Brain microvascular endothelial cell (primary cell): ENCODE data around the gene PABPC1L.
A peak's percentile ranks its signal among the peaks of the same experiment; 100 is the strongest.

Experiments
- DNase-seq: peaks from one replicate; pipeline ENCODE4 v3.0.0-alpha.2; 2020
- H3K27ac ChIP-seq: fragments of 250-450 bp; sonication (Bioruptor Pico); 2 replicates; pipeline ENCODE4 v1.5.1; 2020; ENCODE audit warnings: mild to moderate bottlenecking, moderate library complexity
- H3K27me3 ChIP-seq: fragments of 250-450 bp; sonication (Bioruptor Pico); replicated peaks from 2 replicates; pipeline ENCODE4 v1.5.1; 2020; ENCODE audit warnings: mild to moderate bottlenecking
- H3K36me3 ChIP-seq: fragments of 250-450 bp; sonication (Bioruptor Pico); replicated peaks from 2 replicates; pipeline ENCODE4 v1.5.1; 2020; ENCODE audit warnings: mild to moderate bottlenecking
- H3K4me3 ChIP-seq: 2 replicates; pipeline ENCODE4 v1.5.1; 2011; ENCODE audit warnings: low read depth, mild to moderate bottlenecking, control low read depth, low read length, moderate library complexity
- CTCF ChIP-seq: IDR thresholded peaks from 2 replicates; pipeline ENCODE4 v1.5.1; 2011; ENCODE audit warnings: low read depth, mild to moderate bottlenecking, moderate library complexity, low read length, control low read depth, inconsistent platforms; ENCODE audit errors: missing control alignments
- in situ Hi-C: cut with HindIII; loops from 2 replicates; pipeline ENCODE4 v1.10.0; 2017; ENCODE audit warnings: low sequenced_read_pairs, low pct_ligation_motif_present

The PABPC1L gene

GRCh38 chr20:44886828-44887227 is 23.0 kb upstream of the PABPC1L start:
- Histone ChIP-seq H3K36me3 (peaks cover 5% of the 10 kb centered on the region), H3K4me3 (peak overlapping the region; percentile 90), H3K27ac (no peak overlapping the region), H3K27me3 (no peaks in the 10 kb centered on the region)
- DNase-seq = no peak
- in situ Hi-C loops = no loop called here
- no peak for TF ChIP-seq CTCF

DNA sequence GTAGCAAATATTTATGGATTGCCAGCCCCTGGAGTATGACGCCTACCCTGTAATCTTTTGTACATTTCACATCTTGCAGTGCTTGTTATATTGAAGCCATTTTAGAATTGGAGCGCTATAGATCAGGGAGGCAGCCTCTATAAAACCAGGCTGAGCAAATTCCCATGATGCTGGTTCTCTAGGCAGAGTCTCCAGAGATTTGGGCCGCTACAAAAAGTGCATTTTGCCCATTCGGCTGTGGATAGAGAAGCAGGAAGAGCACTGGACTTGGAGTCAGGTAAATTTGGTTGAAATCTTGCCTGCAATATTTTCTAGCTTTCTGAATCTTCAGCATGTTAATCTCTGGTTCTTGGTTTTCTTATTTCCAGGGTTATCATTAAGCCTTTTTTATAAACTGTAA is 22.4 kb upstream of the PABPC1L start:
- H3K4me3 ChIP-seq = peak overlapping the region; percentile 90
- H3K27me3 ChIP-seq = no peaks in the 10 kb centered on the region
- no peak for TF ChIP-seq CTCF
- no peak for DNase-seq
- in situ Hi-C loops = no loop called here
- H3K36me3 ChIP-seq = peaks cover 5% of the 10 kb centered on the region
- H3K27ac ChIP-seq = no peak overlapping the region

GRCh38 chr20:44888226-44889103 is 21.4 kb upstream of the PABPC1L start:
- H3K27ac ChIP-seq = no peak overlapping the region
- in situ Hi-C loops = no loop called here
- TF ChIP-seq CTCF = peak; percentile 35
- no peak overlapping the region for H3K4me3 ChIP-seq
- DNase-seq = no peak
- peaks cover 5% of the 10 kb centered on the region for H3K36me3 ChIP-seq
- no peaks in the 10 kb centered on the region for H3K27me3 ChIP-seq

GRCh38 chr20:44891826-44892225 is 18.0 kb upstream of the PABPC1L start:
- TF ChIP-seq CTCF = no peak
- Histone ChIP-seq H3K4me3 (no peak overlapping the region), H3K27ac (no peak overlapping the region), H3K36me3 (peaks cover 3% of the 10 kb centered on the region), H3K27me3 (no peaks in the 10 kb centered on the region)
- in situ Hi-C loops = no loop called here
- DNase-seq = no peak

DNA sequence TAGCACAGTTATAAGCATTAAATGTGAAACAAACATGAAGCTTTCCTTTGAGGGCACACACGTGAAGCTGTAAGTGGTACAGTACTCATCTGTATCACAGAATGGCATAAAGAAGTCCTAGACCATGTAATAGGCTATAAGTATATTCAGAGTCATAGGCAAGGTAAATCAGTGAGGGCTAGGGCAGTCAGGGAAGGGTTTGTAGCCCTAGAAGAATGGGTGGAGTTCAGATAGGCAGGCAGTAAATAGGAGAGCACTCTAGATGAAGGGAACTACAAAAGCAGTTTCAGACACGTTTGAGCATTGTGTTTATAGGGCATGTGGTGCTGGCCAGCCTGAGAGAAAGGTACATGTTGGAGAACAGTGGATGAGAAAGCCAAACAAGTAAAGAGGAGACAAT is 14.9 kb upstream of the PABPC1L start:
- Histone ChIP-seq H3K36me3 (no peaks in the 10 kb centered on the region), H3K27me3 (no peaks in the 10 kb centered on the region), H3K27ac (no peak overlapping the region), H3K4me3 (no peak overlapping the region)
- TF ChIP-seq CTCF = no peak
- DNase-seq = no peak
- in situ Hi-C loops = no loop called here

GRCh38 chr20:44896583-44896982 is 13.3 kb upstream of the PABPC1L start:
- Histone ChIP-seq H3K27me3 (no peaks in the 10 kb centered on the region), H3K27ac (no peak overlapping the region), H3K4me3 (no peak overlapping the region), H3K36me3 (no peaks in the 10 kb centered on the region)
- no peak for TF ChIP-seq CTCF
- DNase-seq = no peak
- in situ Hi-C loops = no loop called here
